Heart right ventricle (tissue), 16 donors: ENCODE results near the gene HPCAL1. TPM values are rescaled to one million over a fixed set of nuclear protein-coding genes. Genes with fewer than 3 reads are reported as not detected.

Experiments used
- ATAC-seq, 8 donors: fragments of 200-7000 bp; cut with Tn5 transposase; one replicate each; pipeline ENCODE4 v1.9.1; 2020; ENCODE audit warnings: mild to moderate bottlenecking in 8 of 8, moderate library complexity in 8 of 8, moderate number of reproducible peaks in 1 of 8
- DNase-seq, 2 donors: peaks; one replicate each; pipeline ENCODE4 v3.0.0-alpha.2; 2020
- H3K27ac ChIP-seq, 10 donors: fragments of 200-600 bp; sonication (generic) in 2 of 10; one replicate each; pipeline versions ENCODE4 v1.5.0 to v1.8.0; 2020 to 2022; ENCODE audit warnings: mild to moderate bottlenecking in 3 of 10
- H3K27me3 ChIP-seq, 7 donors: fragments of 200-600 bp; one replicate each; pipeline ENCODE4 v1.8.0; 2021 to 2022; ENCODE audit warnings: mild to moderate bottlenecking in 2 of 7
- H3K36me3 ChIP-seq, 9 donors: fragments of 200-600 bp; sonication (generic) in 1 of 9; one replicate each; pipeline versions ENCODE4 v1.5.0 to v1.8.0; 2020 to 2022; ENCODE audit warnings: mild to moderate bottlenecking in 2 of 9
- H3K4me1 ChIP-seq, 9 donors: fragments of 200-600 bp; sonication (generic) in 1 of 9; one replicate each; pipeline versions ENCODE4 v1.5.0 to v1.8.0; 2020 to 2022; ENCODE audit warnings: mild to moderate bottlenecking in 4 of 9
- H3K4me3 ChIP-seq, 10 donors: fragments of 200-600 bp; sonication (generic) in 2 of 10; one replicate each; pipeline versions ENCODE4 v1.5.0 to v1.8.0; 2020 to 2022; ENCODE audit warnings: mild to moderate bottlenecking in 7 of 10, moderate library complexity in 2 of 10
- H3K9me3 ChIP-seq, 11 donors: fragments of 200-600 bp in 10 of 11; sonication (generic) in 2 of 11; one replicate each; pipeline versions ENCODE4 v1.5.0 to v1.8.0; 2013 to 2022; ENCODE audit warnings: mild to moderate bottlenecking in 2 of 11, control low read depth in 1 of 11, moderate library complexity in 1 of 11
- WGBS, 2 donors: extraction: QIAGEN DNeasy Blood & Tissue Kit; methylation state at CpG; one replicate each; pipeline ENCODE4 v1.1.7; 2013; ENCODE audit warnings: inconsistent platforms in 1 of 2; 5-methylcytosine and 5-hydroxymethylcytosine counted together
- intact Hi-C, 10 donors: fragments of 100-400 bp; cut with DNase I; formaldehyde crosslinking; loops; one replicate each; pipeline versions ENCODE4 v1.11.1 to v1.14.2; 2022
- polyA plus RNA-seq, 2 donors: library from polyadenylated mRNA; stranded (reverse); fragments of 200-250 nt; gene quantifications; one replicate each; pipeline ENCODE4 v1.2.3, GENCODE V29; 2013
- total RNA-seq, 10 donors: library from RNA; stranded (reverse); fragmentation: NEBNext Ultra II Directional in 3 of 10; extraction: Animal tissue kit (Norgen Biotek cat#: 25700) in 3 of 10; gene quantifications; one replicate each; pipeline versions ENCODE4 v1.2.1 to v1.2.4, GENCODE V29; 2021 to 2023
- TF ChIP-seq, protein P1 (sequence below), 9 donors: fragments of 200-600 bp; sonication (generic) in 2 of 9; IDR thresholded peaks; one replicate each; pipeline versions ENCODE4 v1.5.0 to v1.8.0; 2021 to 2022; ENCODE audit warnings: antibody characterized with exemption in 9 of 9, mild to moderate bottlenecking in 5 of 9, moderate library complexity in 1 of 9
- donor health status: Arrhythmogenic right ventricular cardiomyopathy.
- donor health status: ischemic (EF 13 %, LVEDD 7.1; RV severe dilation, severe dysfunction).
- donor health status: healthy with polysubstance abuse.
- donor health status: DM: no; HTN: yes; CAD: no.
- donor health status: DM: no; HTN: no; CAD: no.
- donor health status: ischemic (EF 25% LVEDD 6.9; RV normal size, moderate dysfunction).
- donor health status: ischemic (EF 25% LVEDD 5.7; RV mildly dilated, moderate dysfunction).
- donor health status: healthy.
- donor health status: DM: yes; HTN: yes; CAD: no.
- donor health status: Ischemic cardiomyopathy.
- donor health status: ischemic (EF 35%, LVEDD 5.7; RV mildly dilated, moderate dysfunction).
- donor health status: nonischemic (EF 11% LVEDD 7.7; RV severe dilation, severe dysfunction).
- donor health status: DM: yes; HTN: yes; CAD: no.
- donor health status: PGD.
- donor health status: ischemic (EF 29% LVEDD 5.4; RV normal size, mild dysfunction).
- donor health status: nonischemic (EF 23%, LVEDD 6.1; RV moderate dilation, normal function).

HPCAL1 gene
- total and polyA plus RNA-seq, 12 donors = 15.8 to 49.2 (median 27.5) TPM

DNA sequence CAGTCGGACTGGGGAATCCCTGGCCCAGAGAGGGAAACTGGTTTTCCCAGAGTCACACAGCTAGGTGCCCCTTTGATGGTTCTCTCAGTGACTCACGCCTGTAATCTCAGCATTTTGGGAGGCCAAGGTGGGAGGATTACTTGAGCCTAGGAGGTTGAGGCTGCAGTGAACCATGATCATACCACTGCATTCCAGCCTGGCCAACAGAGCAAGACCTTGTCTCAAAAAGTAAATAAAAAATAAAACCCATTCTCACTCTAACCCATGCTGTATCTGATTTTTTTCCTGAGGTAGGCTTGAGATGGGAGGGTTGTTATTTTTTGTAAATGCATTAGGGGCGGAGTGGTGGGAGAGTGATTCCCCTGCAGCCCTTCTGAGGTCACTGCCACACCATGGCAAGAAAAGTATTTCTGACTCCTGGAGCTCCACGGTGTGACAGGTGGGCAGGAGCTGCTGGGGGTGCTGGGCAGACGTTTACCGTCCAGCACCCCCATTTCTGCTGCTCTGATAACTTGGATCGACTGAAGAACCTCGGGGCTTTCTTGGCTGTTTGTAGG is 60.3 kb downstream of the HPCAL1 start:
- Histone ChIP-seq H3K27me3 (no peaks in the 10 kb centered on the region), H3K27ac (no peak overlapping the region), H3K4me1 (peaks cover 0 to 44% (median 15%) of the 10 kb centered on the region in 9 donors), H3K9me3 (no peaks in the 10 kb centered on the region), H3K36me3 (peaks cover 0 to 16% (median 0%) of the 10 kb centered on the region in 9 donors), H3K4me3 (no peak overlapping the region)
- DNase-seq = no peak
- 94 to 95% methylated on average over 8 of the region's 8 CpGs for WGBS, 2 donors
- ATAC-seq = no peak
- TF ChIP-seq, protein P1, sequence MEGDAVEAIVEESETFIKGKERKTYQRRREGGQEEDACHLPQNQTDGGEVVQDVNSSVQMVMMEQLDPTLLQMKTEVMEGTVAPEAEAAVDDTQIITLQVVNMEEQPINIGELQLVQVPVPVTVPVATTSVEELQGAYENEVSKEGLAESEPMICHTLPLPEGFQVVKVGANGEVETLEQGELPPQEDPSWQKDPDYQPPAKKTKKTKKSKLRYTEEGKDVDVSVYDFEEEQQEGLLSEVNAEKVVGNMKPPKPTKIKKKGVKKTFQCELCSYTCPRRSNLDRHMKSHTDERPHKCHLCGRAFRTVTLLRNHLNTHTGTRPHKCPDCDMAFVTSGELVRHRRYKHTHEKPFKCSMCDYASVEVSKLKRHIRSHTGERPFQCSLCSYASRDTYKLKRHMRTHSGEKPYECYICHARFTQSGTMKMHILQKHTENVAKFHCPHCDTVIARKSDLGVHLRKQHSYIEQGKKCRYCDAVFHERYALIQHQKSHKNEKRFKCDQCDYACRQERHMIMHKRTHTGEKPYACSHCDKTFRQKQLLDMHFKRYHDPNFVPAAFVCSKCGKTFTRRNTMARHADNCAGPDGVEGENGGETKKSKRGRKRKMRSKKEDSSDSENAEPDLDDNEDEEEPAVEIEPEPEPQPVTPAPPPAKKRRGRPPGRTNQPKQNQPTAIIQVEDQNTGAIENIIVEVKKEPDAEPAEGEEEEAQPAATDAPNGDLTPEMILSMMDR (IDR thresholded peaks at IDR 0.05) = no peak
- intact Hi-C loops = no loop called here

DNA sequence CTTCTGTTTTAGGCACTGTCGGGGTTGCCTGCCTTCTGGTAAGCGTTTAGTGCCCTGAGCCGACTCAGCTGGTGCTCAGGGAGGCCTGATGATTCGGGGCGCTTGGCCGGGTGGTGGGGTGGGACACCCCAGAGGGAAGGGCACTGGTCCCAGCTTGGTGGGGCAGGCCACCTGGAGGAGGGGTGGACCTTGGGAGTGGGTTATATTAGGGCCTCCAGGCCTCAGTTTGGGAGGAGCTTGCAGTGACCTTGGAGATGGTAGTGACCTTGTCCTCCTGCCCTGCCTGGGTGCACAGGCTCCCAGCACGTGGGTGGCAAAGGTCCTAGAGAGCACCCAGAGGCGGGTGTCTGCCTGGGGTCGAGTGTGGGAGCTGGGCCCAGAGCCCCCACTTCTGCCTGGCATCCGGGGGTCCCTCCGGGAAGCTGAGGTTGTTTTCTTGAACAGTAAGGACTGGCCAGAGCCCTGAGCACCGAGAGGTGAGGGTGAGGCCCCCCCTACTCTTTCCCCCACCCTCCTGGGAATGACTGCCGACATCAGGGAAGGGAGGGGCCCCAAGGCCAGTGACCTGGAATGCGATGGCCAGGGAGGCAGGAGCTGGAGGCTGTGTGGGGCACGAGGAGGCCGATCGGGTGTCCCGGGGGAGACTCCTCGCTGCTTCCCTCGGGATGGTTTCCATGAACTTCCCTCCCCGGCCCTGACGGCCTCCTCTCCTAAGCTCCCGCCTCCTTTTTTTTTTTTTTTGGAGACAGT is 61.3 kb downstream of the HPCAL1 start:
- TF ChIP-seq, protein P1 (IDR thresholded peaks at IDR 0.05) = no peak
- H3K36me3 ChIP-seq = peaks cover 0 to 9% (median 0%) of the 10 kb centered on the region in 9 donors
- no peak for DNase-seq
- no peak overlapping the region for H3K4me3 ChIP-seq
- no peak overlapping the region for H3K27ac ChIP-seq
- H3K4me1 ChIP-seq = peaks cover 0 to 43% (median 14%) of the 10 kb centered on the region in 9 donors
- ATAC-seq = peak in 1 of 8 donors; percentile 19
- intact Hi-C loops = no loop called here
- H3K27me3 ChIP-seq = no peaks in the 10 kb centered on the region
- WGBS, 2 donors = 81 to 93% methylated on average over 22 to 23 of the region's 23 CpGs
- no peaks in the 10 kb centered on the region for H3K9me3 ChIP-seq

DNA sequence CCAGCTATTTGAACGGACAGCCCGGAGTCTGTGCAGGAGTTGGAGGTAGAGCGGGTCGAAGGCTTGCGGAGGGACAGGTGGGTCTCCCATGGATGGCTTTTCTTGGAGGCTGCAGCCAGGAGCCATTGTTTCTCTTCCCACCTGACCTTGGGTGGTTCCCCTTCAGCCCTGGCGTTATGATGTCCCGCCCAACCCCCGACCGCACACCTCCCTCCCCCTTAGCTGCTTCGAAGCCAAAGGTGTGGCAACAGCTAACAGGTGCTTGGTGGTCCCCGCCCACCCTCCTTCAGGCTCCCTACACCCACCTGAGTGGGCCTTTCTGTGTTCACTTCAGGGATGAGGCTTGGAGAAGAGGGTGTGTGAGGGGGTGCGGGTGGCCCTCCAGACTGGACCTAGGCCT is 62.7 kb downstream of the HPCAL1 start:
- TF ChIP-seq, protein P1 (IDR thresholded peaks at IDR 0.05) = no peak
- ATAC-seq (no peak), DNase-seq (no peak)
- intact Hi-C loops = no loop called here
- H3K4me1 ChIP-seq = peaks cover 0 to 55% (median 20%) of the 10 kb centered on the region in 9 donors
- H3K27me3 ChIP-seq = no peaks in the 10 kb centered on the region
- H3K27ac ChIP-seq = no peak overlapping the region
- H3K9me3 ChIP-seq = no peaks in the 10 kb centered on the region
- WGBS, 2 donors = 95 to 98% methylated on average over 12 of the region's 12 CpGs
- no peaks in the 10 kb centered on the region for H3K36me3 ChIP-seq
- no peak overlapping the region for H3K4me3 ChIP-seq

DNA sequence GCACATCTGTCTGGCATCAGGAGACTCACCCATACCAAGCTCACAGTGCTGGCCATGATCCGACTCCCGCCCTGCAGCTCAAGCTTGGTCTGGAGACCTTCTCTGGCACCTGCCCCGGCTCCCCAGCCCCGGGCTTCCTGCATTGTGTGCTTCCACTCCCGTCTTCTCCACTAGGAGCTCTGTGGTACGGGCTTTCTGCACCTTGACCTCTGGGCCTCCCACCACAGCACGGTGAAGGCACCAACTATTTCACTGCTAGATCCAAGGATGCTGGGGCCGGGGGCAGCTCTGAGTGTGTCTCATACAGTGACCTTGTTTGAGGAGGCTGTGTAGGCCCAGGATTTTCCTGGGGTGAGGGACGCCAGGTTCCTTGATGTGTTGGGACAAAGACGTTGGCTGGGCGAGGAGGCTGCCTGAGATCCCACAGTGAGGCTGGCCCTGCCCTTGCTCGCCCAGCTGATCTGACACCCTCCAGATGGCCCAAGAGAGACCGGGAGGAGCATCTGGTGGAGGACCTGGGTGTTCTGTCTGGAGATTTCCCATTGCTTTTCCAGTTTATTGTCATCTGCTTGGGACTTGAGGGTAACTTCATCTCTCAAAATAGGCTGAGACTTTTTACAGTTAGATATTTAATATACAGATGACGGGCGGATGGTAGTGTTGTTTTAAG is 64.0 kb downstream of the HPCAL1 start:
- 88 to 96% methylated on average over 15 of the region's 15 CpGs for WGBS, 2 donors
- Histone ChIP-seq H3K4me3 (no peak overlapping the region), H3K27ac (no peak overlapping the region), H3K9me3 (no peaks in the 10 kb centered on the region), H3K4me1 (peaks cover 0 to 55% (median 20%) of the 10 kb centered on the region in 9 donors), H3K27me3 (no peaks in the 10 kb centered on the region), H3K36me3 (no peaks in the 10 kb centered on the region)
- TF ChIP-seq, protein P1 (IDR thresholded peaks at IDR 0.05) = no peak
- intact Hi-C loops = no loop called here
- no peak for DNase-seq
- ATAC-seq = no peak
